Measurements from ENCODE around the gene PSENEN. TPM values are rescaled to one million over a fixed set of nuclear protein-coding genes. Genes with fewer than 3 reads are reported as not detected.
"Not testable (repeated sequence)": the region's sequence is repeated elsewhere in the genome, so short reads cannot be mapped to it uniquely, and the experiment has no call there.

The PSENEN gene
- total RNA-seq, 1 experiment from 2014 or later: 70.2 TPM

- TF ChIP-seq, protein P1, sequence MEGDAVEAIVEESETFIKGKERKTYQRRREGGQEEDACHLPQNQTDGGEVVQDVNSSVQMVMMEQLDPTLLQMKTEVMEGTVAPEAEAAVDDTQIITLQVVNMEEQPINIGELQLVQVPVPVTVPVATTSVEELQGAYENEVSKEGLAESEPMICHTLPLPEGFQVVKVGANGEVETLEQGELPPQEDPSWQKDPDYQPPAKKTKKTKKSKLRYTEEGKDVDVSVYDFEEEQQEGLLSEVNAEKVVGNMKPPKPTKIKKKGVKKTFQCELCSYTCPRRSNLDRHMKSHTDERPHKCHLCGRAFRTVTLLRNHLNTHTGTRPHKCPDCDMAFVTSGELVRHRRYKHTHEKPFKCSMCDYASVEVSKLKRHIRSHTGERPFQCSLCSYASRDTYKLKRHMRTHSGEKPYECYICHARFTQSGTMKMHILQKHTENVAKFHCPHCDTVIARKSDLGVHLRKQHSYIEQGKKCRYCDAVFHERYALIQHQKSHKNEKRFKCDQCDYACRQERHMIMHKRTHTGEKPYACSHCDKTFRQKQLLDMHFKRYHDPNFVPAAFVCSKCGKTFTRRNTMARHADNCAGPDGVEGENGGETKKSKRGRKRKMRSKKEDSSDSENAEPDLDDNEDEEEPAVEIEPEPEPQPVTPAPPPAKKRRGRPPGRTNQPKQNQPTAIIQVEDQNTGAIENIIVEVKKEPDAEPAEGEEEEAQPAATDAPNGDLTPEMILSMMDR (IDR thresholded peaks at IDR 0.05; ENCODE audit: insufficient read depth in 1 of 2, low read depth in 1 of 2, low read length in 1 of 2, severe bottlenecking in 1 of 2, unreplicated experiment in 1 of 2): no peak
- Histone ChIP-seq H3K4me3 (ENCODE audit: low read depth, low read length) (no peak overlapping the region), H3K36me3 (ENCODE audit: control insufficient read depth, insufficient read depth, low read length) (no peaks in the 10 kb centered on the region; the same call in 1 of the 2 replicates), H3K27me3 (replicated peaks; ENCODE audit: control insufficient read depth, insufficient read depth, low read length) (no peaks in the 10 kb centered on the region), H3K9me3 (no peaks in the 10 kb centered on the region), H3K4me1 (no peaks in the 10 kb centered on the region)
- Mint-ChIP-seq H3K36me3 (ENCODE audit: insufficient read depth, unreplicated experiment) (no peaks in the 10 kb centered on the region), H3K27ac (ENCODE audit: unreplicated experiment) (no peak overlapping the region), H3K27me3 (ENCODE audit: insufficient read depth, unreplicated experiment) (peaks cover 2% of the 10 kb centered on the region), H3K9me3 (ENCODE audit: unreplicated experiment) (no peaks in the 10 kb centered on the region), H3K4me1 (ENCODE audit: low read depth, unreplicated experiment) (no peaks in the 10 kb centered on the region), H3K4me3 (ENCODE audit: unreplicated experiment) (no peak overlapping the region)
- no peak for DNase-seq
- CTCF ChIA-PET: no interaction called here
- intact Hi-C loops (cut with micrococcal nuclease; ENCODE audit: unreplicated experiment): no loop called here
- POLR2A ChIA-PET: no interaction called here
- BruUV-seq (replicated peaks): no TSS peak
Measured at GRCh38 chr19:35768082-35768421, 22.6 kb downstream of the PSENEN start.

DNA sequence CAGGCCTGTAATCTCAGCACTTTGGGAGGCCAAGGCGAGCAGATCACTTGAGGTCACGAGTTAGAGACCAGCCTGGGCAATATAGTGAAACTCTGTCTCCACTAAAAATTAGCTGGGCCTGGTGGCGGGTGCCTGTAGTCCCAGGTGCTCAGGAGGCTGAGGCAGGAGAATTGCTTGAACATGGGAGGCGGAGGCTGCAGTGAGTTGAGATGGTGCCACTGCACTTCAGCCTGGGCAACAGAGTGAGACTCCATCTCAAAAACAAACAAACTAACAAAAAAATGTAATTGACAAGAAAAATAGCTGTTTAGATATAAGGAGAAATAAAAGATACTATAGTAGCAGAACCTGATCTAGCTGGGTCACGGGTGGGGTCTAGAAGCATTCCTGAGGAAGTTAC, 26.9 kb downstream of the PSENEN start:
- H3K27ac Mint-ChIP-seq (ENCODE audit: unreplicated experiment); H3K27me3 ChIP-seq (replicated peaks; ENCODE audit: control insufficient read depth, insufficient read depth, low read length); POLR2A ChIA-PET; DNase-seq; H3K9me3 Mint-ChIP-seq (ENCODE audit: unreplicated experiment); H3K4me1 ChIP-seq; H3K27me3 Mint-ChIP-seq (ENCODE audit: insufficient read depth, unreplicated experiment); H3K9me3 ChIP-seq; BruUV-seq (replicated peaks); intact Hi-C loops (cut with micrococcal nuclease; ENCODE audit: unreplicated experiment); H3K4me3 Mint-ChIP-seq (ENCODE audit: unreplicated experiment); H3K36me3 ChIP-seq (ENCODE audit: control insufficient read depth, insufficient read depth, low read length); H3K4me3 ChIP-seq (ENCODE audit: low read depth, low read length); CTCF ChIA-PET: not testable (repeated sequence)
- Mint-ChIP-seq H3K4me1 (ENCODE audit: low read depth, unreplicated experiment) (peaks cover 11% of the 10 kb centered on the region), H3K36me3 (ENCODE audit: insufficient read depth, unreplicated experiment) (peaks cover 13% of the 10 kb centered on the region)

- Mint-ChIP-seq H3K4me3 (ENCODE audit: unreplicated experiment) (no peak overlapping the region), H3K27me3 (ENCODE audit: insufficient read depth, unreplicated experiment) (peaks cover 5% of the 10 kb centered on the region), H3K4me1 (ENCODE audit: low read depth, unreplicated experiment) (peaks cover 11% of the 10 kb centered on the region), H3K27ac (ENCODE audit: unreplicated experiment) (no peak overlapping the region), H3K36me3 (ENCODE audit: insufficient read depth, unreplicated experiment) (peaks cover 13% of the 10 kb centered on the region), H3K9me3 (ENCODE audit: unreplicated experiment) (no peaks in the 10 kb centered on the region)
- no TSS peak for BruUV-seq (replicated peaks)
- Histone ChIP-seq H3K27me3 (replicated peaks; ENCODE audit: control insufficient read depth, insufficient read depth, low read length) (no peaks in the 10 kb centered on the region), H3K9me3 (no peaks in the 10 kb centered on the region), H3K4me1 (no peaks in the 10 kb centered on the region), H3K36me3 (ENCODE audit: control insufficient read depth, insufficient read depth, low read length) (no peaks in the 10 kb centered on the region), H3K4me3 (ENCODE audit: low read depth, low read length) (no peak overlapping the region)
- TF ChIP-seq, protein P1 (IDR thresholded peaks at IDR 0.05; ENCODE audit: insufficient read depth in 1 of 2, low read depth in 1 of 2, low read length in 1 of 2, severe bottlenecking in 1 of 2, unreplicated experiment in 1 of 2): no peak
- intact Hi-C loops (cut with micrococcal nuclease; ENCODE audit: unreplicated experiment): no loop called here
- ChIA-PET CTCF (no interaction called here), POLR2A (interaction anchor here (0.5 to 0.8 kb wide), 2 partner anchors 10 to 32 kb away, joined by 3 read pairs; no protein-coding TSS in a partner anchor)
- DNase-seq: no peak
Measured at GRCh38 chr19:35773020-35773806, 27.8 kb downstream of the PSENEN start.
